ENCODE data around the gene SYT6.

The SYT6 gene, protein sequence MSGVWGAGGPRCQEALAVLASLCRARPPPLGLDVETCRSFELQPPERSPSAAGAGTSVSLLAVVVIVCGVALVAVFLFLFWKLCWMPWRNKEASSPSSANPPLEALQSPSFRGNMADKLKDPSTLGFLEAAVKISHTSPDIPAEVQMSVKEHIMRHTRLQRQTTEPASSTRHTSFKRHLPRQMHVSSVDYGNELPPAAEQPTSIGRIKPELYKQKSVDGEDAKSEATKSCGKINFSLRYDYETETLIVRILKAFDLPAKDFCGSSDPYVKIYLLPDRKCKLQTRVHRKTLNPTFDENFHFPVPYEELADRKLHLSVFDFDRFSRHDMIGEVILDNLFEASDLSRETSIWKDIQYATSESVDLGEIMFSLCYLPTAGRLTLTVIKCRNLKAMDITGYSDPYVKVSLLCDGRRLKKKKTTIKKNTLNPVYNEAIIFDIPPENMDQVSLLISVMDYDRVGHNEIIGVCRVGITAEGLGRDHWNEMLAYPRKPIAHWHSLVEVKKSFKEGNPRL

GRCh38 chr1:114153261-114154145 lies at the start of gene SYT6:
Gene SYT6, minus strand, starts transcription at chr1:114153869. Its CDS starts 97 bp downstream, at chr1:114153772.
- DNase-seq, result no peak

DNA sequence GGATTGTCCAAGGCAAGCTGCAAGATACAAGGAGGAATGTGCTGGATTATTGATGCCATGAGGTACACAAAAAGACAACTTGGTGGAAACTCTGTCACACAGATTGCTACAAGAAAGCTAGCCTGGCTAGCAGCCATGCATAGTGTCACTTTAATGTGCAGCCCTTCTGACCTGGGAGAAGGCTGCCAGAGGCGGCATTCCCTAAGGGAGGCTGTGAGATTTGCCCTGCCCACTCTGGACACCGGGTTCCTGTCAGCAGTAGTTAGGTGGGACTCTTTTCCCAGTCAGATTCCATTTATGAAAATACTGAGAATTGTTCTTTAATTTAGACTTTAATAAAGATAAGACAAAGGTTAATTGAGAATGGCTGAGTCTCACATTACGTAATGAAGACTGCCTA lies 47.8 kb upstream of the SYT6 start:
- no peak for DNase-seq

GRCh38 chr1:114199017-114199594 lies 45.4 kb upstream of the SYT6 start:
- DNase-seq, result no peak

- no peak for DNase-seq
Measured at GRCh38 chr1:114196992-114197907, 43.6 kb upstream of the SYT6 start.

GRCh38 chr1:114195819-114196218 lies 42.1 kb upstream of the SYT6 start:
- DNase-seq, result no peak

DNA sequence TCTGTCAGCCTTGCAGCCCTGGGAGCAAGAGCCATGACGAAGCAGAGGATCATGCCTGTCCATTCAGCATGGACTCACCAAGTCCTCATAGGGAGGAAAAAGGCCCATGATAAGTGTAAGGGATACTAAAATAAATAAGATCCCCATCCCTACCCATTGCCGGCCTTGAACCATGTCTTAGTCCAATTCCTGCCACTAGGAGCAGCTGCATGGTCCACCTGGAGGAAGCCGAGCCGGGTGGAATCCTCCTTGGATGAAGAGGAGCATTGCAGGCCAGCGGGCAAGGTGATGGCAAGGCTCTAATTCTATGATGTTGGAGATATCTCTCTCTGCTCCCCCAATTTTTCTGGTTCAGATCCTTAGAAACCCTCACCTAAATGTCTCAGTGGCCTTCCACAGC lies 38.7 kb upstream of the SYT6 start:
- no peak for DNase-seq

DNA sequence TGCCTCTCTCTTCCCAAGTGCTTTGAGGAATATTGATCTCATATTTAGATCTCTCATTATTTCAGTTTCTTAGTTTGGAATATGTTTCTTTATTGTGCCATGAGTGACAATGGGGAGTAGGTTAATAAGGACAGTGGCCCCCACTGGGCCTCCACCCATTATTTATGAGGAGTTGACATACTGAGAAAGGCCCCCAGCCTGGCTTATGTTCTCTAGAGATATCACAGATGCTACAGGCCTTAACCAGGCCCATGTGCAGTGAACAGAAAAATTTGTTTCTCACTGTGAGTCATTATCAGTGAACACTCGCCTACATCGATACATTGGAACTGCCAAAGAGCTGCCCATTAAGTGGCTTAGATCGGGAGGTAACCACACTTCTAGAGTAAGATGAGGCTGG lies 35.7 kb upstream of the SYT6 start:
- DNase-seq, result no peak

DNA sequence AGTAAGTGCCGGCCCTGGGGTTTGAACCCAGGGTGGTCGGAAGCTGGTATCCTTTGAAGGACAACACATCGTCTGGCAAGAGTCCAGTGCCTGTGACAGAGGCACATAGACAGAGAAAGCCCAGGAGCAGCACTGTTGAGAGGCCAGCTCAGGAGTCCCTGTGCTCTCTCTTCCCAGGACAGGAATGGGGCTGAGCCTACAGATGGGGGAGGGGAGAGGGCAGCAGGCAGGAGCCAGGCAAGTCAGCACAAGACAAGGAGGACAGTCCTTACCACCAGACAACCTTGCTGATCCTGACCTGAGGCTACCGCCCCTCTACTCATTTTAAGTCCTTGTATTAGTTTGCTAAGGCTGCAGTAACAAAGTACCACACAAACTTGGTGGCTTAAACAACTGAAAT lies 27.7 kb upstream of the SYT6 start:
- DNase-seq, result no peak

- no peak for DNase-seq
Measured at GRCh38 chr1:114180742-114181141, 27.1 kb upstream of the SYT6 start.

DNA sequence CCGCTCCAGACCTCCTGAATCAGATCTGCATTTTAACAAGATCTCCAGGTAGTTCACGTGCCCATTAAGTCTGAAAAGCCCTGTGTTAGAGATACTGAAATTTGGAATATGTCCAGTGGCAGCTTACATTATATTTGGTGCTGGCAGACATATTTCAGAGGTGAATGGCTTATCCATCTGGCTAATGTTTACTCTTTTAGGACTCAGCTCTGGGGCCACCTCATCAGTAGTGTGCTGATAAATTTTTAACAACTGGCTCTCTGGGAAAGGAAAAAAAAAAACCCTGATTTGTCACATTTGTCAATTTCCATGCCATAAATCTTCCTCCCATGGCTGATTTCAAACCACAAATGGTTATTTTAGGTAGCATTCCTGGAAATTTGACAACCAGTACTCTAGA lies 25.3 kb upstream of the SYT6 start:
- no peak for DNase-seq

DNA sequence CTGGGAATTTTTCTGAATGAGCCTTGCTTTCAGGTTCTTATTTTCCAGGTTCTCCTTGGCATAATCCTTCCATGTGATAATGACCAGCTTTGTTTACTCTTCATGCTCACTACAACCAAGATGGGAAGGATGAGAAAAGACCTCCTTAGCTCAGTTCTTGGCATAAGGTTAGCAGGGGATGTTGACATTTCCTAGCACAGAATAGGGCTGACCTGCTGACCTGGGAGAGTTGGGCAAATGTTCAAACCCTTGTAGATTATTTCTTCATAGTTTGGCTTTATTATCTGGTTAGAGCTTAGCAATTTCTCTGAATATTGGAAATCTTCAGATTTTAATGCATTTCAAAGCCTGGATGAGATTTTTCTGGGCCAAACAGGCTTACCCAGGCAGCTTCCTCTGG lies 23.6 kb upstream of the SYT6 start:
- DNase-seq, result no peak

GRCh38 chr1:114176366-114176765 lies 22.7 kb upstream of the SYT6 start:
- DNase-seq, result no peak

DNA sequence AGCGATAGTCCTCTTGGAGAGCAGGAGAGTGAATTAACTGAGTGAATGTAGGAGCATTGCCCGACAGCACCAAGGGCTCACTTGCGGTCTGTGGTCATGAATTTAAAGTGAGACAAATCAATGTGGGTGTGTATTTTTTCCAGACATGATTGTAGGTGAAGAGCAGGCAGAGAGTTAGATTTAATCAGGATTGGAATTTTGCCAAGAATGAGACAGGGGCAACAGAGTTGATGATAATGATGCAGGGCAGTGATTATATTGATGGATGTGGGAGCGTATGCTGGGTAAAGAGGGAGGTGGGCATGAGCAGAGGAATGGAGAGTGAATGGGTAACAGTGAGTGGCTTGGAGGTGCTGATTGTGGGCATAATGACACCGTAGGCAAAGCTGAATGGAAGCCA lies 20.0 kb upstream of the SYT6 start:
- DNase-seq, result no peak

DNA sequence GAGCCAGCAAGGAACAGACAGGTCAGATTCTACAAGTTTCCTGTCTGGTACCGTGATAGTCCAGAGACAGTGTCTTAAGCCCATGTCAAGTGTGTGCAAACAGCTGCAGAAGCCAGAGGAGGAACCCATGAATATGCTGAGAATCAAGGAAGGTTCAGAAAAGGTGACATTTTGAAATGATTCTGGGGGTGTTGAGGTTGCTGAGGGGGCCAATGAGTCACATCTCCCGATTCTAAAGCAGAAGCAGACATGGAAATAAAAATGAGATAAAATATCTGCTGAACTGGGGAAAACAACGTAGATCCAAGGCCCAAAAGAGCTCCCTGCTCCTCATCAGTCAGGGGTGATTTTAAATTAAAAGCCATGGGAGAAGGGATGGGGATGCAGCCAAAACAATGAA lies 15.8 kb upstream of the SYT6 start:
- DNase-seq, result no peak

- no peak for DNase-seq
Measured at GRCh38 chr1:114167226-114167625, 13.6 kb upstream of the SYT6 start.

DNA sequence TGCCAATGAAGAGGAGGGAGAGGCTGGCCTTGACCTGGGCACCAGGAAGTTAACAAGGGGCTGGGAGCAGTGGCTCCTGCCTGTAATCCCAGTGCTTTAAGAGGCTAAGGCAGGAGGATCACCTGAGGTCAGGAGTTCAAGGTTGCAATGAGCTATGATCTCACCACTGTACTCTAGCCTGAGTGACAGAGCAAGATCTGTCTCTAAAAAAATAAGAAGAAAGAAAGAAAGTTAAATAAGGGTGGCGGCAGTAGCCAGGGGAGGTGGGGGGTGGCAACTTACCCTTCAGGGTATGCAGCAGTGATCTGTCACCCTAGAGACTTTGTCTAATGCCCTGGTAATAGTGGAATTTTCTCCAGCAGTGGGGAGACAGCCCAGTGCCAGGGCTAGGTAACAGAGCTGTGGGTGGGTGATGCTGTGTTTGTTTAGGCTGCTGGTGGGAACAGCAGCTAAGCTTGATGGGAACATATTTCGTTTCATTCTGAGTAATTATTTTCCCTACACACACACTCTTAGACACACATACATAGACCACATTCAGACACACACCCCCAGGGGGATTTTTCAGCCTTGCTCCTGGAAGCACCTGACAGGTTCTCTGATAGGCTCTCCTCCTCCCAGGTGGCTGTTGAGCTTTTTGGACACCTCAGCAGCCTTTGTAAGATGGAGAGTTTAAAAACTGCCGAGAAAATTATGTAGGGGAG lies 11.3 kb upstream of the SYT6 start:
- DNase-seq, result no peak

DNA sequence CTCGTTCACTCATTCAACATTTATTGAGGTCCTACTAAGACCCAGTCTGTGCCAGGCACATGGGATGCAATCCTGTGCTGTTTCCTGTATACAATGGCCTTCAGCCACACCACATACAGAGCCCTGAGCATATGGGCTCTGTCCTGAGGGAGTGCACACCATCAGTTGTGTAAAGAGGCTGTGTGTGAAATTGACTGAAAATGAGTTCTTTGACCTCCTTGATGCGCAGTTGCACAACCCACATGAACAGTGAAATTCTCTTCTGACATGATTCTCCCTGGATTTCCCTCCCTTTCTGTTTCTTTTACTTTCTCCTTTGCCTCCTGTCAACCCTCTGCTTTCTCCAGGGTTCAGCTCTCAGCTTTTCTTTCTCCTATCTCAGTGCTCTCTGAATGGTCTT lies 6.3 kb upstream of the SYT6 start:
- no peak for DNase-seq

DNA sequence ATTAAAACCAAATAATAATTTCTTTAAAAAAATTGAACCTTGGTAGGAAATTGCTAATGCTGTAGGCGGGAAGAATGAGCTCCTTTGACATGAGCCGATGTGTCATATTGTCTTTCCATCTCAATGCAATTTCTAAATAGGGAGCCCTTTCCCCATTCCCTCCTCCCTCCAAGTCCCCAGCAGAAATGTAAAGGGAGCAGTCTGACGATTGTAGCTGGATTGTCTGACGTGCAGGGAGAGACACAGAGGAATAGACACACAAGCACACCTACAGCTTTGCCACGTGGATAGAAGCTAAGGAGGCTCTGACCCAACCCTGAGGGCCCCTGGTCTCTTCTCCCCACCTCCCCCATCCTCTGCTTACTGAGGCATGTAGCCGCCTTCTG lies 3.6 kb upstream of the SYT6 start:
- DNase-seq, result no peak

DNA sequence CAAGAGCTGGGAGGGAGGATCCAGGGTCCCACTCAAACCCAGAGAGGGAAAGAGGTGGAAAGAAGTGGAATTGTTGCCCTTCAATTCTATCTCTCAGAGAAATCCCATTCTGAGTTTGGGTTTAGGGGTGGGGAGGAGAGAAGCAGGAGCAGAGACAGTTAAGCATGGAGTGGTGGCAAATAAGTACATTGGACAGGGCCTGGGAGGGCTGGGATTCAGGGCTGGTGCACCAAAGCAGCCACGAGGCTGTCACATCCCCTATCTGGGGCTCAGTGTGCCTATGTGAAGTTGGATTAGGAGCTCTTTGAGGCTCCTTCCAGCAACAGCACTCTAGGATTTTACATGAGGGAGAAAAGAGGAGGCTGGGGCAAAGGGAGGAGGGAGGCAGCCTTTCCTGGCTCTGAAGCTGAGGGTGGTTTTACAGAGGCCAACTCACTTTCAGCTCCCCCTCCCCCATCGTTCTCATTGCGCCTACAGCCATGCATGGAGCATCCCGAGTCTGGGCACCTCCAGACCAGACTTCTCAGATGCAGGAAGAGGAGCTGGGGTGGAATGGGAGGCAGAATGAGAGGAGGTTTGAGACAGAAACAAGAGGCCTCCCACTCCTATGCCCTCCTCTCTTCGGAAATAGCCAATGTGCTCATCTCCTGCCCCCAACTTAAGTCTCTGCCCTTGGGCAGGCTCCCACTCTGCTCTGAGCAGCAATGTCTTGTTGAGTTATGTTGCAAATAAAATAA lies 3.0 kb upstream of the SYT6 start:
- no peak for DNase-seq

DNA sequence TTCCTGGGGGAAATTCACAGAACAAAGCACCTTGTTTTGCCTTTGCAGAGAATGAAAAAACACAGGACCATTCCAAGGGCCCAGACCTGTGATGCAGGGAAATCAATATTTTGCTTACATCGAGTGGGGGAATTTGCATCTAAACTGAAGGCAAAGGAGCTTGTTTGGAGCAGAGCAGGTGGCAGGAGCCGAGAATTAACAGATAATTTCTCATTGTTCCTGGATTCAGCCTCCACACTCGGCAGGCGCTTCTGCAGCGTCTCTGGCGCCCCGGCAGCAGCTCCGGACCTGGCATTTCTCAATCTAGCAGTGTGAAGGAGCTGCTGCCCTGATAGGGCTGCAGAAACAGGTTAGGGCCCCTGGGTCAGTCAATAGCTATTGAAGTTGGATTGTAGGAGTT lies 2.0 kb upstream of the SYT6 start:
- no peak for DNase-seq

DNA sequence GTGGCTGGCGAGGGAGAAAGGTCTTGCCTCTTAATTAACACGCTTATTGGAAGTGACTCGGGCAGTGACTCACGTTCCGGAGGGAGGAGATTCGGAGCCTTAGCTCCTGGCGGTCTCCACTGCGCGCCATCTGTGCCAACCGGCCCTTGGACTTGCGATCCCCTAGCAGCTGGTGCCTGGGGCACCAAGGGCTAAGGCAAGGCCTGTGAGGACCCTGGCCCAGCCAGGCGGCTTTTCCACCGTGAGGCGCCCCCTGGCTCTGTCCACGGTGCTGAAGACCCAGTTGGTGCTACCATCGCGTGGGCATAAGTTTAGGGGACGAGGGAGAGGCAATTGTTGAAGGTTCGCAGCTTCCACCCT lies 1.3 kb upstream of the SYT6 start:
- no peak for DNase-seq

Measured in GOT3 (cell line).